Mesothelial cell of epicardium (in vitro differentiated cells): ENCODE results near the gene FOXK1. TPM values are rescaled to one million over a fixed set of nuclear protein-coding genes. Genes with fewer than 3 reads are reported as not detected.
A peak's percentile ranks its signal among the peaks of the same experiment; 100 is the strongest.

Experiments
- DNase-seq, 2 experiments: peaks; one replicate each; pipeline ENCODE4 v3.0.0; 2021; ENCODE audit warnings: low spot score in 2 of 2; ENCODE audit not compliant: unreplicated experiment in 2 of 2
- H3K27ac Mint-ChIP-seq: 2 replicates; pipeline ENCODE4 v1.8.0; 2021; ENCODE audit warnings: mixed read lengths
- H3K27me3 Mint-ChIP-seq: 2 replicates; pipeline ENCODE4 v1.8.0; 2021; ENCODE audit warnings: low read depth, mixed read lengths
- H3K36me3 Mint-ChIP-seq: 2 replicates; pipeline ENCODE4 v1.8.0; 2021; ENCODE audit warnings: mixed read lengths
- H3K4me1 Mint-ChIP-seq: 2 replicates; pipeline ENCODE4 v1.8.0; 2021; ENCODE audit warnings: mixed read lengths
- H3K4me3 Mint-ChIP-seq: 2 replicates; pipeline ENCODE4 v1.8.0; 2021; ENCODE audit warnings: mild to moderate bottlenecking, moderate library complexity, mixed read lengths
- H3K9me3 Mint-ChIP-seq: 2 replicates; pipeline ENCODE4 v1.8.0; 2021; ENCODE audit warnings: mixed read lengths
- total RNA-seq: library from RNA; stranded (reverse); gene quantifications from 3 replicates; pipeline ENCODE4 v1.2.1, GENCODE V29; 2021
- TF ChIP-seq, protein P1 (sequence below): fragments of 200-600 bp; sonication (generic); IDR thresholded peaks from one replicate; pipeline ENCODE4 v1.5.0; 2021; ENCODE audit warnings: antibody characterized with exemption; ENCODE audit not compliant: unreplicated experiment

The FOXK1 gene
- total RNA-seq, 1 donor from 2014 or later = 57.3 TPM

DNA sequence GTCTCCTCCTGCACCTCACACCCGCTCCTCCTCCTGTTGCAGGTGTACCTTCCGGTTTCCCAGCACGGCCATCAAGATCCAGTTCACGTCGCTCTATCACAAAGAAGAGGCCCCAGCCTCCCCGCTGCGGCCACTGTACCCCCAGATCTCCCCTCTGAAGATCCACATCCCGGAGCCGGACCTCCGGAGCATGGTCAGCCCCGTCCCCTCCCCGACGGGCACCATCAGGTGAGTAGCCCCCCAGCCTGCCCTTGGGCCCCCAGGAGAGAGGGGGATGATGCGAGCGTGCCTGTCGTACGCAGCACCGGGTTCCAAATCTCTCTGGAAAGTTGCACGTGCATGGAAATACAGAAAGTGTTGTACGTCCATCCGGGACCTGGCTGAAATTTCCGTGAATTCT is 58.7 kb downstream of the FOXK1 start:
- Mint-ChIP-seq H3K36me3 (peaks cover 19% of the 10 kb centered on the region), H3K4me1 (peaks cover 43% of the 10 kb centered on the region), H3K4me3 (no peak overlapping the region), H3K9me3 (no peaks in the 10 kb centered on the region), H3K27me3 (no peaks in the 10 kb centered on the region), H3K27ac (peak overlapping the region; percentile 30)
- DNase-seq = no peak
- TF ChIP-seq, protein P1, sequence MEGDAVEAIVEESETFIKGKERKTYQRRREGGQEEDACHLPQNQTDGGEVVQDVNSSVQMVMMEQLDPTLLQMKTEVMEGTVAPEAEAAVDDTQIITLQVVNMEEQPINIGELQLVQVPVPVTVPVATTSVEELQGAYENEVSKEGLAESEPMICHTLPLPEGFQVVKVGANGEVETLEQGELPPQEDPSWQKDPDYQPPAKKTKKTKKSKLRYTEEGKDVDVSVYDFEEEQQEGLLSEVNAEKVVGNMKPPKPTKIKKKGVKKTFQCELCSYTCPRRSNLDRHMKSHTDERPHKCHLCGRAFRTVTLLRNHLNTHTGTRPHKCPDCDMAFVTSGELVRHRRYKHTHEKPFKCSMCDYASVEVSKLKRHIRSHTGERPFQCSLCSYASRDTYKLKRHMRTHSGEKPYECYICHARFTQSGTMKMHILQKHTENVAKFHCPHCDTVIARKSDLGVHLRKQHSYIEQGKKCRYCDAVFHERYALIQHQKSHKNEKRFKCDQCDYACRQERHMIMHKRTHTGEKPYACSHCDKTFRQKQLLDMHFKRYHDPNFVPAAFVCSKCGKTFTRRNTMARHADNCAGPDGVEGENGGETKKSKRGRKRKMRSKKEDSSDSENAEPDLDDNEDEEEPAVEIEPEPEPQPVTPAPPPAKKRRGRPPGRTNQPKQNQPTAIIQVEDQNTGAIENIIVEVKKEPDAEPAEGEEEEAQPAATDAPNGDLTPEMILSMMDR = no peak

GRCh38 chr7:4742051-4742573 is 60.0 kb downstream of the FOXK1 start:
- DNase-seq = no peak
- H3K36me3 Mint-ChIP-seq = peaks cover 26% of the 10 kb centered on the region
- TF ChIP-seq, protein P1 = no peak
- peaks cover 49% of the 10 kb centered on the region for H3K4me1 Mint-ChIP-seq
- H3K27me3 Mint-ChIP-seq = no peaks in the 10 kb centered on the region
- H3K4me3 Mint-ChIP-seq = no peak overlapping the region
- no peaks in the 10 kb centered on the region for H3K9me3 Mint-ChIP-seq
- peak overlapping the region; percentile 57 for H3K27ac Mint-ChIP-seq

GRCh38 chr7:4742852-4743251 is 60.8 kb downstream of the FOXK1 start:
- H3K36me3 Mint-ChIP-seq = peaks cover 29% of the 10 kb centered on the region
- H3K27ac Mint-ChIP-seq = peak overlapping the region; percentile 99

DNA sequence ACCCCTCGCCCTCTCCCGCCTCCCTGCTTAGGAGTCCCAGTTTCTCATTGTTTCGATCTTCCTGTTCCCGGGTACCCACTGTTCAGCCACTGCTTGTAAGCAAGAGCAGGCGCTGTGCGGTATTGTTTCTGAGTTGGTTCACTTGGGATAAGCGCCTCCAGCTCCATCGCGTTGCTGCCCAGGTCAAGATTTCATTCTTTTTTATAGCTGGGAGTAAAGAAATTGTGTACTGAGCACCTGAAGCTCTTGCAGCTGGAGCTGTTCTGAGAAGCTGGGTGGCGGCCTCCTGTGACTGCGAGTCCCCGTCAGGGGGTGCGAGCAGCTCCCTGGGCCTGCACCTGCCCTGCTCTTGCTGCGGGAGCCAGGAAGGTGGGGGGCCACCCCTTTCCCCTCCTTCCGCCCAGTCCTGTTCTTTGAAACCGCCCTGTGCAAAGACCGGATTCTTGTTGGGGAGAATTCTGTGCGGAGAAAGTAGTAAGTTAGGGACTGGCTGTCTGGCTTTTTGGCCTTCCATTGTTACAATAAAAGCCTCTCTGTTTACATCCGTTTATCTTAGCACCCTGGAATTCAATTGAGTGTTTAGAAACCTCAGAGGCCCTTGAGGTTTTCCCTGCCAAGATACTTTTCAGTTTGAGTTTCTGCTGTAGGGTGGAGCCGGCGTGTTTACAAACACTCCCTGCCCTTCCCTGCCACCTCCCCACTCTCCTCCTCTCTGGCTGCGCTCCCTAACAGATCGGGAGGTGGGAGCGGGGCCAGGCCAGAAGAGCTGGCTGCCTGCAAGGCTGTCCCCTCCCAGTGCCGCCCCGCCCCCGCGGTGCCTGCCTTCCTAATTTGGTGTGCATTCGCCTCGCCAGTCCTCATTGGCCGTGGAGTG is 62.5 kb downstream of the FOXK1 start:
- H3K27ac Mint-ChIP-seq = peak overlapping the region; percentile 99
- H3K27me3 Mint-ChIP-seq = no peaks in the 10 kb centered on the region
- no peaks in the 10 kb centered on the region for H3K9me3 Mint-ChIP-seq
- TF ChIP-seq, protein P1 = no peak
- DNase-seq = peak; percentile 92 to 97
- H3K4me3 Mint-ChIP-seq = peak overlapping the region; percentile 51
- H3K36me3 Mint-ChIP-seq = peaks cover 35% of the 10 kb centered on the region
- H3K4me1 Mint-ChIP-seq = peaks cover 44% of the 10 kb centered on the region

More at GRCh38 chr7:4742852-4743251, 60.8 kb downstream of the FOXK1 start:
- H3K4me3 Mint-ChIP-seq = no peak overlapping the region
- peaks cover 52% of the 10 kb centered on the region for H3K4me1 Mint-ChIP-seq
- DNase-seq = no peak
- H3K27me3 Mint-ChIP-seq = no peaks in the 10 kb centered on the region
- TF ChIP-seq, protein P1 = no peak
- H3K9me3 Mint-ChIP-seq = no peaks in the 10 kb centered on the region

- DNase-seq = no peak
- Mint-ChIP-seq H3K27me3 (no peaks in the 10 kb centered on the region), H3K36me3 (peaks cover 35% of the 10 kb centered on the region), H3K9me3 (no peaks in the 10 kb centered on the region), H3K27ac (peak overlapping the region; percentile 99), H3K4me3 (peak overlapping the region; percentile 51), H3K4me1 (peaks cover 41% of the 10 kb centered on the region)
- TF ChIP-seq, protein P1 = no peak
Measured at GRCh38 chr7:4745265-4745919, 63.3 kb downstream of the FOXK1 start.
